Mucosa of descending colon (tissue), 3 donors: ENCODE data around the gene SLC7A8. TPM values are rescaled to one million over a fixed set of nuclear protein-coding genes. Genes with fewer than 3 reads are reported as not detected.

Experiments
- ATAC-seq: fragments of 200-7000 bp; cut with Tn5 transposase; one replicate; pipeline ENCODE4 v1.9.1; 2020; ENCODE audit warnings: mild to moderate bottlenecking, moderate library complexity
- DNase-seq, 3 donors: peaks; one replicate each; pipeline ENCODE4 v3.0.0-alpha.2; 2020
- H3K36me3 ChIP-seq: fragments of 200-600 bp; one replicate; pipeline ENCODE4 v1.8.0; 2021; ENCODE audit warnings: low read depth, mild to moderate bottlenecking
- H3K4me1 ChIP-seq: fragments of 200-600 bp; one replicate; pipeline ENCODE4 v1.8.0; 2021; ENCODE audit warnings: low read depth, mild to moderate bottlenecking
- H3K4me3 ChIP-seq: fragments of 200-600 bp; one replicate; pipeline ENCODE4 v1.8.0; 2021; ENCODE audit warnings: mild to moderate bottlenecking
- H3K9me3 ChIP-seq: fragments of 200-600 bp; one replicate; pipeline ENCODE4 v1.8.0; 2021; ENCODE audit warnings: mild to moderate bottlenecking
- intact Hi-C, 2 donors: fragments of 100-400 bp; cut with DNase I in 1 of 2; cut with micrococcal nuclease in 1 of 2; formaldehyde crosslinking; loops; one replicate each; pipeline versions ENCODE4 v1.11.0 to v1.11.1; 2022; cut with DNase I, micrococcal nuclease
- total RNA-seq, 3 donors: library from RNA; stranded (reverse); fragmentation: NEBNext Ultra II Directional in 2 of 3; extraction: Animal tissue kit (Norgen Biotek cat#: 25700) in 2 of 3; gene quantifications; one replicate each; pipeline versions ENCODE4 v1.2.1 to v1.2.4, GENCODE V29; 2021 to 2023
- TF ChIP-seq, protein P1 (sequence below): fragments of 200-600 bp; IDR thresholded peaks from one replicate; pipeline ENCODE4 v1.8.0; 2022; ENCODE audit warnings: antibody characterized with exemption, mild to moderate bottlenecking
- donor health status: DM: no; HTN: no; CAD: no; lungs with moderate emphysema.
- donor health status: DM: no; HTN: no; CAD: no.
- donor health status: DM: no; HTN: yes; CAD: no.

SLC7A8 gene
- total RNA-seq, 3 donors from 2014 or later, result 16.0 to 26.4 (median 22.0) TPM

GRCh38 chr14:23147676-23148075 is 35.8 kb downstream of the SLC7A8 start:
- intact Hi-C loops, result no loop called here
- DNase-seq (no peak), ATAC-seq (no peak)

DNA sequence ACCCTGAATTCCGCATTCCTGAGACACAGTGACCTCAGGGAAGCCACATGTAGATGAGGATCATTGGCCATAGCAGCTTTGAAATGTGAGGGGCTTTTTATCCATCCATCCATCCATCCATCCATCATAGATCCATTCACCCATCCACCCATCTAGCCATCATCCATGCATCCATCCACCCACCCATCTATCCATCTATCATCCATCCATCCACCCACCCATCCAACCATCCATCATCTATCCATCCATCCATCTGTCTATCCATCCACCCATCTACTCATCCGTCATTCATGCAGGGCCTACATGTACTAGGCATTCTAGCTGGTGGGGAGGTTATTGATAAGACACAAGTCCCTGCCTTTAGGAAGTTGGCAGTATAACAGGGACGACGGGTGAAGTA is 36.5 kb downstream of the SLC7A8 start:
- TF ChIP-seq, protein P1, sequence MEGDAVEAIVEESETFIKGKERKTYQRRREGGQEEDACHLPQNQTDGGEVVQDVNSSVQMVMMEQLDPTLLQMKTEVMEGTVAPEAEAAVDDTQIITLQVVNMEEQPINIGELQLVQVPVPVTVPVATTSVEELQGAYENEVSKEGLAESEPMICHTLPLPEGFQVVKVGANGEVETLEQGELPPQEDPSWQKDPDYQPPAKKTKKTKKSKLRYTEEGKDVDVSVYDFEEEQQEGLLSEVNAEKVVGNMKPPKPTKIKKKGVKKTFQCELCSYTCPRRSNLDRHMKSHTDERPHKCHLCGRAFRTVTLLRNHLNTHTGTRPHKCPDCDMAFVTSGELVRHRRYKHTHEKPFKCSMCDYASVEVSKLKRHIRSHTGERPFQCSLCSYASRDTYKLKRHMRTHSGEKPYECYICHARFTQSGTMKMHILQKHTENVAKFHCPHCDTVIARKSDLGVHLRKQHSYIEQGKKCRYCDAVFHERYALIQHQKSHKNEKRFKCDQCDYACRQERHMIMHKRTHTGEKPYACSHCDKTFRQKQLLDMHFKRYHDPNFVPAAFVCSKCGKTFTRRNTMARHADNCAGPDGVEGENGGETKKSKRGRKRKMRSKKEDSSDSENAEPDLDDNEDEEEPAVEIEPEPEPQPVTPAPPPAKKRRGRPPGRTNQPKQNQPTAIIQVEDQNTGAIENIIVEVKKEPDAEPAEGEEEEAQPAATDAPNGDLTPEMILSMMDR, result no peak
- no peak for DNase-seq
- ATAC-seq, result no peak
- Histone ChIP-seq H3K9me3 (no peaks in the 10 kb centered on the region), H3K36me3 (no peaks in the 10 kb centered on the region), H3K4me3 (no peak overlapping the region), H3K4me1 (no peaks in the 10 kb centered on the region)
- intact Hi-C loops, result no loop called here

More at GRCh38 chr14:23147676-23148075, 35.8 kb downstream of the SLC7A8 start:
- Histone ChIP-seq H3K4me3 (no peak overlapping the region), H3K4me1 (no peaks in the 10 kb centered on the region), H3K36me3 (no peaks in the 10 kb centered on the region), H3K9me3 (no peaks in the 10 kb centered on the region)
- TF ChIP-seq, protein P1, result no peak

GRCh38 chr14:23146351-23146910 is 37.0 kb downstream of the SLC7A8 start:
- intact Hi-C loops, result no loop called here
- no peaks in the 10 kb centered on the region for H3K4me1 ChIP-seq
- H3K4me3 ChIP-seq, result no peak overlapping the region
- TF ChIP-seq, protein P1, result no peak
- DNase-seq (no peak), ATAC-seq (no peak)
- H3K36me3 ChIP-seq, result no peaks in the 10 kb centered on the region
- no peaks in the 10 kb centered on the region for H3K9me3 ChIP-seq

DNA sequence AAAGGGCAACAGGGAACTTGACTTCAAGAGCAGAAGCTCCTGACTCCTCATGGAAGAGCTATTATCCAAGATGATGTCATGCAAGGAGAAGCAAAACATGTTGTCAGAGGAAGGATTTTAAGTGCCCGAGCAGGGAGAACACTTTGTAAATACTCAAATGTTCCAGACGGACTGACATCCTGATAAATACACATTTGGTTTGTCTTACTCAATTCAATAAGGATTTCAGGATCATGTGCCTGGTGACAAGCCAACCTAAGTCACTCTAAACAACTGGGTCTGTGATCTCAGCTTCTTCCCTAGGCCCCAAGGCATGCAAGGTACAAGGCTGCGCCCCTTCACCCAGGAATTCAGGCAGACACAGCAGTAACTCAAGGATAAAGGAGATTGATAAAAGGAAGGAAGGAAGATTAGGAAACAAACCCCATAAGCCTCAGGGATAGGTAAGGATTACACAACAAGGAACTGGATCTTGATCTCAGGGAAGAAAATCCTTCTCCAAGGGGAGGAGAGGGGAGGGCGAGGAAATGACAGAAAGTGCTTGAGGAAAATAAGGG is 37.6 kb downstream of the SLC7A8 start:
- ATAC-seq, result no peak

DNA sequence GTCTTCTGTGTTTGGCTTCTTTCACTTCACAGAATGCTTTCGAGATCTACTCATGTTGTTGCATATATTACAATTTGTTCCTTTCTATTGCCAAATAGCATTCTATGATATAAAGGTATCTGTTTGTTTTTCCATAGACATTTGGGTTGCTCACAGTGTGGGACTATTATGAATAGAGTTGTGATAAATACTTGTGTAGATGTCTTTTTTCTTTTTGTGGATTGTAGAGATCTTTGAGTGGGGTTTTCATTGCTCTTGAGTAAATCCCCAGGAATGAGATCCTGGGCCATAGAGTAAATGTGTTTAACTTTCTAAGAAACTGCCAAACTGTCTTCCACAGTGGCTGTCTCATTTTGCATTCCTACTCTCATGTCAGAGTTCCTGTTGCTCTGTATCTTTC is 39.5 kb downstream of the SLC7A8 start:
- intact Hi-C loops, result no loop called here

More for the DNA sequence above, 37.6 kb downstream of the SLC7A8 start:
- Histone ChIP-seq H3K4me3 (no peak overlapping the region), H3K9me3 (no peaks in the 10 kb centered on the region), H3K36me3 (no peaks in the 10 kb centered on the region), H3K4me1 (no peaks in the 10 kb centered on the region)
- intact Hi-C loops, result no loop called here
- TF ChIP-seq, protein P1, result no peak
- DNase-seq, result no peak

More for the DNA sequence above, 39.5 kb downstream of the SLC7A8 start:
- no peak for ATAC-seq
- TF ChIP-seq, protein P1, result no peak
- Histone ChIP-seq H3K4me3 (no peak overlapping the region), H3K4me1 (no peaks in the 10 kb centered on the region), H3K9me3 (no peaks in the 10 kb centered on the region), H3K36me3 (no peaks in the 10 kb centered on the region)
- no peak for DNase-seq
